H9 (cell line): ENCODE data around the gene LRRC3. TPM values are rescaled to one million over a fixed set of nuclear protein-coding genes. Genes with fewer than 3 reads are reported as not detected.

ENCODE experiments used
- DNase-seq: peaks from one replicate; pipeline ENCODE4 v3.0.0-alpha.2; 2017
- H2AFZ ChIP-seq: one replicate; pipeline ENCODE4 v1.6.1; 2013; ENCODE audit warnings: mild to moderate bottlenecking, low read length, control low read depth, moderate library complexity
- H2AK5ac ChIP-seq: 2 replicates; pipeline ENCODE4 v1.6.1; 2013; ENCODE audit warnings: low read length, control low read depth, mixed read lengths; ENCODE audit not compliant: insufficient read length
- H2BK120ac ChIP-seq: one replicate; pipeline ENCODE4 v1.6.1; 2013; ENCODE audit warnings: low read depth, mild to moderate bottlenecking, low read length, control low read depth, inconsistent platforms; ENCODE audit not compliant: poor library complexity, severe bottlenecking
- H2BK12ac ChIP-seq: 2 replicates; pipeline ENCODE4 v1.6.1; 2013; ENCODE audit warnings: low read length, control low read depth, mixed read lengths, low read depth; ENCODE audit not compliant: insufficient read length
- H2BK15ac ChIP-seq: 2 replicates; pipeline ENCODE4 v1.6.1; 2013; ENCODE audit warnings: low read depth, low read length, control low read depth
- H2BK20ac ChIP-seq: one replicate; pipeline ENCODE4 v1.6.1; 2013; ENCODE audit warnings: low read depth, mild to moderate bottlenecking, low read length, control low read depth, inconsistent platforms; ENCODE audit not compliant: poor library complexity, severe bottlenecking
- H2BK5ac ChIP-seq: 2 replicates; pipeline ENCODE4 v1.6.1; 2013; ENCODE audit warnings: low read length, control low read depth, mixed read lengths; ENCODE audit not compliant: insufficient read length
- H3K14ac ChIP-seq: 2 replicates; pipeline ENCODE4 v1.6.1; 2013; ENCODE audit warnings: low read length, control low read depth; ENCODE audit not compliant: insufficient read depth
- H3K18ac ChIP-seq: 2 replicates; pipeline ENCODE4 v1.6.1; 2013; ENCODE audit warnings: low read depth, mild to moderate bottlenecking, mixed read lengths, low read length, control low read depth; ENCODE audit not compliant: insufficient read length
- H3K23ac ChIP-seq: 2 replicates; pipeline ENCODE4 v1.6.1; 2013; ENCODE audit warnings: low read length, control low read depth, mixed read lengths, low read depth; ENCODE audit not compliant: insufficient read length
- H3K23me2 ChIP-seq: 2 replicates; pipeline ENCODE4 v1.6.1; 2013; ENCODE audit warnings: low read depth, mild to moderate bottlenecking, mixed read lengths, low read length, control low read depth; ENCODE audit not compliant: insufficient read length, poor library complexity, severe bottlenecking
- H3K27ac ChIP-seq: 2 replicates; pipeline ENCODE4 v1.5.1; 2013; ENCODE audit warnings: low read length, control low read depth, mixed read lengths, low read depth; ENCODE audit not compliant: insufficient read length
- H3K27me3 ChIP-seq: 2 replicates; pipeline ENCODE4 v1.6.1; 2013; ENCODE audit warnings: low read length, control low read depth, inconsistent platforms; ENCODE audit not compliant: insufficient read depth
- H3K4ac ChIP-seq: 2 replicates; pipeline ENCODE4 v1.6.1; 2013; ENCODE audit warnings: low read depth, mild to moderate bottlenecking, control low read depth, inconsistent platforms, low read length, moderate library complexity
- H3K4me1 ChIP-seq: 2 replicates; pipeline ENCODE4 v1.6.1; 2013; ENCODE audit warnings: low read length, control low read depth, inconsistent platforms; ENCODE audit not compliant: insufficient read depth
- H3K4me2 ChIP-seq: 2 replicates; pipeline ENCODE4 v1.6.1; 2013; ENCODE audit warnings: low read length, control low read depth, mixed read lengths; ENCODE audit not compliant: insufficient read length, insufficient read depth
- H3K56ac ChIP-seq: 2 replicates; pipeline ENCODE4 v1.6.1; 2013; ENCODE audit warnings: low read depth, mild to moderate bottlenecking, mixed read lengths, low read length, control low read depth; ENCODE audit not compliant: insufficient read length
- H3K79me1 ChIP-seq: 2 replicates; pipeline ENCODE4 v1.6.1; 2013; ENCODE audit warnings: low read depth, mild to moderate bottlenecking, moderate library complexity, low read length, control low read depth, inconsistent platforms; ENCODE audit not compliant: insufficient read depth, poor library complexity, severe bottlenecking
- H3K79me2 ChIP-seq: 2 replicates; pipeline ENCODE4 v1.6.1; 2013; ENCODE audit warnings: low read length, control low read depth, inconsistent platforms; ENCODE audit not compliant: insufficient read depth
- H3K9ac ChIP-seq: 2 replicates; pipeline ENCODE4 v1.6.1; 2013; ENCODE audit warnings: low read length, control low read depth, mixed read lengths; ENCODE audit not compliant: insufficient read length; ENCODE audit errors: extremely low read depth
- H3K9me3 ChIP-seq: one replicate; pipeline ENCODE4 v1.6.1; 2013; ENCODE audit warnings: low read depth, low read length, inconsistent platforms; ENCODE audit not compliant: control insufficient read depth
- H3T11ph ChIP-seq: one replicate; pipeline ENCODE4 v1.6.1; 2013; ENCODE audit warnings: mild to moderate bottlenecking, low read length, control low read depth, inconsistent platforms
- H4K20me1 ChIP-seq: one replicate; pipeline ENCODE4 v1.6.1; 2013; ENCODE audit not compliant: control insufficient read depth, insufficient read length, insufficient read depth
- H4K5ac ChIP-seq: 2 replicates; pipeline ENCODE4 v1.6.1; 2013; ENCODE audit warnings: low read depth, mild to moderate bottlenecking, mixed read lengths, low read length, control low read depth; ENCODE audit not compliant: insufficient read length
- H4K8ac ChIP-seq: replicated peaks from 2 replicates; pipeline ENCODE4 v1.6.1; 2013; ENCODE audit warnings: low read length, control low read depth, mixed read lengths, low read depth; ENCODE audit not compliant: insufficient read length
- H4K91ac ChIP-seq: 2 replicates; pipeline ENCODE4 v1.6.1; 2013; ENCODE audit warnings: low read depth, mild to moderate bottlenecking, moderate library complexity, mixed read lengths, low read length, control low read depth; ENCODE audit not compliant: insufficient read length
- H3K27ac Mint-ChIP-seq, 3 experiments: 2 replicates in 2 of 3; 3 replicates in 1 of 3; pipeline ENCODE4 v1.8.0; 2020 to 2021; ENCODE audit warnings: mixed read lengths in 3 of 3, mild to moderate bottlenecking in 1 of 3, moderate library complexity in 1 of 3
- H3K27me3 Mint-ChIP-seq: 2 replicates; pipeline ENCODE4 v1.8.0; 2021; ENCODE audit warnings: low read depth, mild to moderate bottlenecking, moderate library complexity, mixed read lengths
- H3K36me3 Mint-ChIP-seq, 3 experiments: 2 replicates in 2 of 3; 3 replicates in 1 of 3; pipeline ENCODE4 v1.8.0; 2020 to 2021; ENCODE audit warnings: low read depth in 3 of 3, mixed read lengths in 3 of 3; ENCODE audit not compliant: insufficient read depth in 1 of 3
- H3K4me1 Mint-ChIP-seq, 2 experiments: 2 replicates each; pipeline ENCODE4 v1.8.0; 2020; ENCODE audit warnings: mixed read lengths in 2 of 2
- H3K4me3 Mint-ChIP-seq, 2 experiments: 2 replicates in 1 of 2; 3 replicates in 1 of 2; pipeline ENCODE4 v1.8.0; 2020 to 2021; ENCODE audit warnings: mild to moderate bottlenecking in 2 of 2, mixed read lengths in 2 of 2, moderate library complexity in 1 of 2
- H3K9me3 Mint-ChIP-seq, 2 experiments: 2 replicates in 1 of 2; 3 replicates in 1 of 2; pipeline ENCODE4 v1.8.0; 2020; ENCODE audit warnings: mild to moderate bottlenecking in 2 of 2, mixed read lengths in 2 of 2, moderate library complexity in 1 of 2
- CTCF ChIP-seq: fragments of 200-600 bp; sonication (generic); conservative IDR thresholded peaks from 3 replicates; pipeline ENCODE4 v1.8.0; 2021; ENCODE audit warnings: antibody characterized with exemption, mild to moderate bottlenecking
- WGBS: extraction: QIAGEN DNeasy Blood & Tissue Kit; methylation state at CpG from one replicate; pipeline ENCODE4 v1.1.7; 2013; ENCODE audit warnings: missing lambda C conversion rate, low lambda C conversion rate, mixed read lengths; ENCODE audit not compliant: insufficient read length; ENCODE audit errors: extremely low coverage; 5-methylcytosine and 5-hydroxymethylcytosine counted together
- total RNA-seq: library from RNA; stranded (reverse); gene quantifications from 2 replicates; pipeline ENCODE4 v1.2.1, GENCODE V29; 2021

The LRRC3 gene
- total RNA-seq, 1 experiment from 2014 or later, result 3.1 TPM

GRCh38 chr21:44503901-44504399 lies 48.6 kb downstream of the LRRC3 start:
- Histone ChIP-seq H2BK5ac (no peak overlapping the region), H4K20me1 (peaks cover 5% of the 10 kb centered on the region), H3K14ac (no peak overlapping the region), H4K91ac (no peak overlapping the region), H3K27me3 (no peaks in the 10 kb centered on the region), H2BK20ac (no peak overlapping the region), H3K79me2 (no peaks in the 10 kb centered on the region), H3K18ac (no peak overlapping the region), H3K9me3 (no peaks in the 10 kb centered on the region), H2BK12ac (no peak overlapping the region), H3K4me1 (no peaks in the 10 kb centered on the region), H3K4me2 (no peak overlapping the region), H3K23ac (no peak overlapping the region), H2BK120ac (no peak overlapping the region), H4K5ac (no peak overlapping the region), H2AFZ (no peak overlapping the region), H3K79me1 (no peaks in the 10 kb centered on the region), H3T11ph (no peak overlapping the region), H3K27ac (no peak overlapping the region), H3K9ac (no peak overlapping the region), H2BK15ac (no peak overlapping the region), H4K8ac (no peak overlapping the region), H3K23me2 (no peaks in the 10 kb centered on the region), H2AK5ac (no peak overlapping the region), H3K4ac (no peak overlapping the region), H3K56ac (no peak overlapping the region)
- Mint-ChIP-seq H3K4me1 (no peaks in the 10 kb centered on the region; a peak in 2 of 4 replicates), H3K27me3 (no peaks in the 10 kb centered on the region), H3K27ac (no peak overlapping the region), H3K9me3 (no peaks in the 10 kb centered on the region), H3K4me3 (no peak overlapping the region), H3K36me3 (peaks cover 0 to 2% (median 0%) of the 10 kb centered on the region in 3 experiments; a peak in 2 of 7 replicates)
- no peak for DNase-seq
- no peak for TF ChIP-seq CTCF
- no CpG with 5 or more reads among the region's 20 CpGs for WGBS
